K562 (cell line): ENCODE measurements around the gene EPO. TPM values are rescaled to one million over a fixed set of nuclear protein-coding genes. Genes with fewer than 3 reads are reported as not detected.

Source experiments
- CUX1 ChIP-seq: fragments of 200-800 bp; sonication (Bioruptor generic); IDR thresholded peaks from 2 replicates; pipeline ENCODE4 v1.6.1; 2016; ENCODE audit warnings: missing genetic modification characterization, missing compliant biosample characterization
- E4F1 ChIP-seq: fragments of 250-450 bp; sonication (Bioruptor Pico); IDR thresholded peaks from 2 replicates; pipeline ENCODE4 v1.5.0; 2021; ENCODE audit warnings: mild to moderate bottlenecking, borderline replicate concordance
- HBP1 ChIP-seq: fragments of 450-650 bp; formaldehyde crosslinking; IDR thresholded peaks from 2 replicates; pipeline ENCODE4 v1.4.0; 2022; ENCODE audit warnings: missing genetic modification characterization
- KLF13 ChIP-seq: fragments of 450-650 bp; IDR thresholded peaks from 2 replicates; pipeline ENCODE4 v1.6.1; 2016; ENCODE audit warnings: missing genetic modification characterization, low read depth, mild to moderate bottlenecking, missing compliant biosample characterization, moderate library complexity, borderline replicate concordance
- MXD1 ChIP-seq: fragments of 250-450 bp; sonication (Bioruptor Pico); IDR thresholded peaks from 2 replicates; pipeline ENCODE4 v1.8.0; 2021; ENCODE audit warnings: borderline replicate concordance, mild to moderate bottlenecking, moderate library complexity; ENCODE audit not compliant: poor library complexity, severe bottlenecking
- NBN ChIP-seq: fragments of 450-650 bp; IDR thresholded peaks from 2 replicates; pipeline ENCODE4 v1.6.1; 2016; ENCODE audit warnings: low read depth, mild to moderate bottlenecking
- PBX2 ChIP-seq, 2 experiments: IDR thresholded peaks in 1 of 2; conservative IDR thresholded peaks in 1 of 2; 2 replicates each; pipeline ENCODE4 v1.6.1; 2016; ENCODE audit warnings: low read depth in 2 of 2, mild to moderate bottlenecking in 1 of 2, missing compliant biosample characterization in 1 of 2, missing genetic modification characterization in 1 of 2, moderate library complexity in 1 of 2
- RB1 ChIP-seq: fragments of 450-650 bp; IDR thresholded peaks from 2 replicates; pipeline ENCODE4 v1.6.1; 2017; ENCODE audit warnings: low read depth, mild to moderate bottlenecking
- SMAD4 ChIP-seq: fragments of 250-450 bp; sonication (Bioruptor Pico); conservative IDR thresholded peaks from 2 replicates; pipeline ENCODE4 v1.8.0; 2021; ENCODE audit warnings: inconsistent platforms, mild to moderate bottlenecking, moderate library complexity
- ZKSCAN1 ChIP-seq: fragments of 150-350 bp; IDR thresholded peaks from 2 replicates; pipeline ENCODE4 v1.6.1; 2016; ENCODE audit warnings: low read depth, low read length
- polyA plus RNA-seq, 8 experiments: library from polyadenylated mRNA; depleted of rRNA in 4 of 8; stranded (reverse) in 5 of 8; unstranded in 3 of 8; fragments of >200 nt; fragmentation: Nextera tagmentation in 2 of 8; fragmentation: Illumina TruSeq in 1 of 8; extraction: Ambion mirVana in 2 of 8; extraction: Trizol in 1 of 8; gene quantifications; 2 replicates each; pipeline versions ENCODE4 v1.2.1 to v1.2.3, GENCODE V29; 2011 to 2014; ENCODE audit warnings: inconsistent platforms in 1 of 8, missing spikeins in 1 of 8
- total RNA-seq, 7 experiments: library from RNA; depleted of rRNA in 6 of 7; stranded (reverse); fragments of >200 nt in 6 of 7; fragmentation: Illumina TruSeq in 2 of 7; extraction: Trizol in 2 of 7; gene quantifications; 2 replicates each; pipeline versions ENCODE4 v1.2.1 to v1.2.3, GENCODE V29; 2011 to 2021; ENCODE audit warnings: low replicate concordance in 1 of 7

EPO gene
- total and polyA plus RNA-seq, 9 of the 15 experiments (the other 6 are each of a cell fraction or from before 2014, with no cell fraction given), result 0.06 to 0.41 (median 0.07) TPM; not detected in 6

- TF ChIP-seq CUX1 (CRISPR knock-in tag) (no peak), SMAD4 (CRISPR knock-in tag) (peak; percentile 100), E4F1 (CRISPR knock-in tag) (no peak; the same call in 1 of the 2 replicates), PBX2 (CRISPR knock-in tag; IDR thresholded peaks at IDR 0.05; ENCODE audit: low read depth) (no peak), PBX2 (tag; conservative IDR thresholded peaks at IDR 0.05; ENCODE audit: low read depth) (no peak), MXD1 (CRISPR knock-in tag) (no peak), NBN (peak; percentile 99), RB1 (peak; percentile 98; the same call in 1 of the 2 replicates), HBP1 (CRISPR knock-in tag) (no peak), KLF13 (peak; percentile 64; the same call in 1 of the 2 replicates), ZKSCAN1 (0 out of 2 replicates have a peak, but pooled peaks have one; percentile 49)
Observed at GRCh38 chr7:100673302-100673941, 46.8 kb upstream of the EPO start, which contains the start of gene GNB2 (continued).
